GM18951 (cell line): Measurements from ENCODE around the gene ZNF132.

Experiments used
- POLR2A ChIP-seq: IDR thresholded peaks from 4 replicates; pipeline ENCODE4 v1.6.1; 2011; ENCODE audit warnings: mild to moderate bottlenecking; ENCODE audit not compliant: insufficient read length, insufficient read depth; ENCODE audit errors: extremely low read depth
- in situ Hi-C: fragments of 300-500 bp; cut with MboI; formaldehyde crosslinking; loops from one replicate; pipeline ENCODE4 v1.12.0; 2022; ENCODE audit warnings: low sequenced_read_pairs, mixed read lengths, inconsistent platforms; ENCODE audit not compliant: unreplicated experiment

ZNF132 gene

DNA sequence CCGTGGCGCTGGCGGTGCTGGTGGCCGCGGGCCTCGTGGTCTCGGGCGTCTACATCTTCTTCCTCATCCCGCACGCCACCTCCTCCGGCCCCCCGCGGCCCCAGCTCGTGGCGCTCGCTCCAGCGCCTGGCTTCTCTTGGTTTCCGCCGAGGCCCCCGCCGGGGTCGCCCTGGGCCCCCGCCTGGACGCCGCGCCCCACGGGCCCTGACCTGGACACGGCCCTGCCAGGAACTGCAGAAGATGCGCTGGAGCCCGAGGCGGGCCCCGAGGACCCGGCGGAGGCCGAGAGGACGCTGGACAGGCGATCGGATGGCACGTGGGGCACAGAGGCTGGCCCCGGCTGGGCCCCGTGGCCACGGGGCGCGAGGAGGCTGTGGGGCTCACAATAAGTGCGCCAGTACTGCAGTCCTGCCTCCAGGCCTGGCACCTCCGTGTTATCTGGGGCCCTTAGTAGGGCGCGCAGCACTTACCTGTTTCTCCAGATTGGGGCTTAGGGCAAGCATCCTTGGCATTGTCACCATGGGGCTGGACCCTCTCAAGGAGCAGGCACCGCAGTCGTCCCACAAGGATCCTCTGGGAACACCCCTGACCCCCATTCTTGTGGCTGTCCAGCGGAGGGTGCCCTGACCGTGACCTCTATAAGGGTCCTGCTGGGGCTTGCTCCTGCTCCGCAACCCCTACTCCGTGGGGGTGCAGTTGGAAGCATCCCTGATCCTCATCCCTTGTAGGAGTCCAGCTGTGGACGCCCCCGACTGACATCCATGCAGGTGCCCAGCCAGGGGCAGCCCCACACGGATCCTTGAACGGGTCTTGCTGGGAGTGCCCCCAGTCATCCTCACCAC is 43.0 kb downstream of the ZNF132 start:
- in situ Hi-C loops: no loop called here
- no peak for TF ChIP-seq POLR2A

DNA sequence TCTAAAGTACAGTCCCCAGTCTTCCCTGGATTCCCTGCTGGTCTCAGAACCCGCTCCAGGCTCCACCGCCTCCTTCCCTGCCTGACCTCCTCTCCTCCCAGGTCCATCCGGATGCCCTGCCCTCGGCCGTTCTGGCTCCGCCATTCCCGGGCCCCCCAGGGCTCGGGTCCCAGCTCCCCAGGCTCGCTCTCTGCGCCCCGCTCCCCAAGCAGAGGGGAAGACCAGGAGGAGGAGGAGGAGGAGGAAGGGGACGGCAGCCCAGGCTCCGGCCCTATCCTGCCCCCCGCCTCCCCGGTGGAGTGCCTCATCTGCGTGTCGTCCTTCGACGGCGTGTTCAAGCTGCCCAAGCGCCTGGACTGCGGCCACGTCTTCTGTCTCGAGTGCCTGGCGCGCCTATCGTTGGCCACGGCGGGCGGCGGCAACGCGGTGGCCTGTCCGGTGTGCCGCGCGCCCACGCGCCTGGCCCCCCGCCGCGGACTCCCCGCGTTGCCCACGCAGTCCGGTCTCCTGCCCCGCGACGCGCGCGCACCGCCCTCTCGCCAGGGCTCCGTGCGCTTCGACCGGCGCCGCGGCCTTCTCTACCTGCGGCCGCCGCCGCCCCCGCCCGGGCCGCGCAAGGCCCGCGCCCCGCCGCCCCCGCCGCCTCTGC is 43.9 kb downstream of the ZNF132 start:
- no peak for TF ChIP-seq POLR2A
- in situ Hi-C loops: no loop called here

DNA sequence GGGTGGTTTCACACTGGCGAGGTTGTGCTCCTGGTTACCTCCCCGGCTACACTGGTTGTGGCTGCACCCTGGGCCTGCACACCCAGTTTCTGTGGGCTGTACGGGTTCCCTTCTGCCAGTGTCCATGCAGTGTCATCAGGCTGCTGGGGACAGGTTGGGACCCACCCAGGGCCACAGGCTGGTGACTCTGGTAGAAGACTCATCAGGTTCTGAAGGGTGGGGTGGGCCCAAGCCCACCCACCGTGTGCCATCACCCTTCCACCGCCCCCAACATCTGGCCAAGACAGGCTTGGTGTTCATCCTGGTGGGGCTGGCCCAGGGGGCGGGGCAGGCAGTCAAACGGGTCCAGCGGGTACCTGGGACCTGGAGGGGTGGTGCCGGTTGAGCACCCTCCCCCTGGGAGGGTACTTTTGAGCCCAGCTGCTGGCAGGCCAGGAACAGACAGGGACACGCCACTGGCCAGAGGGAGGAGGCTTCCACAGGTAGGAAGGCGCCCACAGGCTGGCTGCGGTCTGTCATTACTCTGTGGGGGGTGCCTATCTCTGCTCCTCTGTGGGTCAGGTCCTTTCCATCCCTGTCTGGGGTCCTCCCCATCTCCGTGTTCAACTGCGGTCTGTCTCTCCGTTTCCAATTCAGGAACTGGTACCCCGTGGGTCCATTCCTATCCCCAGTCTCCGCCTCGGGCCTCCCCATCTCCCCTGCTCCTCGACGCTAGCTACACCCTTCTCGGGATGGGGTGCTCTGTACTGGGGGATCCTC is 44.6 kb downstream of the ZNF132 start, which contains the start of gene RNF225:
Gene RNF225 (plus strand): TSS at position 437 of the 759 bp plus-strand sequence. CDS start 434 bp downstream, outside the sequence.
- peak; percentile 51 for TF ChIP-seq POLR2A
- in situ Hi-C loops: no loop called here

DNA sequence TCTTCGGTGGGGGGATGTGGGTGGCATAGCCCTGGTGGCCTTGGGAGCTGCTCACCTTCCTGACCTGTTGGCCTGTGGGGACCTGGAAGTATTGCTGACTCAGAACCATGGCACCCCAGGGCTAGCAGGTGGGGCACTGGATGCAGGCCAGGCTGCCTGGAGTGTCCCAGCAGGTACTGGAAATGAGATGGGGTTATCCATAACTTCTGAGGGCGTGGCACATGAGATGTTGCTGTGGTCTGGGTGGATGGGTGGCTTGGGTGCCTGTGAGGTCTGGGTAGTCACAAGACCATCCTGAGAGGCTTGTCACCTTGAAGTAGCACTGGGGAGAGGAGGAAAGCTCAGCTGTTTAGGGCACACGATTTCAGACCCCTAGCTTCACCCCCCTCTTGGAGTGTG is 45.1 kb downstream of the ZNF132 start:
- in situ Hi-C loops: no loop called here
- TF ChIP-seq POLR2A: no peak

DNA sequence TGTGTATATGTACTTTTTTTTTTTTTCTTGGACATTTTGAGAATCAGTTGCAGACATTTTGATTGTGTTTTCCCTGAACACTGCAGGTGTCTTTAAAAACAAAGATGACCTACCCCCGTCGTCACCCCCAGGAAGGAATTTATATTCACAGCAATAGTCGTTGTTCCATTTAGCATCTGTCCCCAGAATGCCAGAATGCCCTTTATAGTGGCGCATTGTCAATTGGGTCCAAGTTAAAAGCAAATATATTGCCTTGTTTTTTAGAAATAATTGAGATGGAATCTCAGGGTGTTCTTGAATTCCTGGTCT is 46.3 kb downstream of the ZNF132 start:
- in situ Hi-C loops: no loop called here

DNA sequence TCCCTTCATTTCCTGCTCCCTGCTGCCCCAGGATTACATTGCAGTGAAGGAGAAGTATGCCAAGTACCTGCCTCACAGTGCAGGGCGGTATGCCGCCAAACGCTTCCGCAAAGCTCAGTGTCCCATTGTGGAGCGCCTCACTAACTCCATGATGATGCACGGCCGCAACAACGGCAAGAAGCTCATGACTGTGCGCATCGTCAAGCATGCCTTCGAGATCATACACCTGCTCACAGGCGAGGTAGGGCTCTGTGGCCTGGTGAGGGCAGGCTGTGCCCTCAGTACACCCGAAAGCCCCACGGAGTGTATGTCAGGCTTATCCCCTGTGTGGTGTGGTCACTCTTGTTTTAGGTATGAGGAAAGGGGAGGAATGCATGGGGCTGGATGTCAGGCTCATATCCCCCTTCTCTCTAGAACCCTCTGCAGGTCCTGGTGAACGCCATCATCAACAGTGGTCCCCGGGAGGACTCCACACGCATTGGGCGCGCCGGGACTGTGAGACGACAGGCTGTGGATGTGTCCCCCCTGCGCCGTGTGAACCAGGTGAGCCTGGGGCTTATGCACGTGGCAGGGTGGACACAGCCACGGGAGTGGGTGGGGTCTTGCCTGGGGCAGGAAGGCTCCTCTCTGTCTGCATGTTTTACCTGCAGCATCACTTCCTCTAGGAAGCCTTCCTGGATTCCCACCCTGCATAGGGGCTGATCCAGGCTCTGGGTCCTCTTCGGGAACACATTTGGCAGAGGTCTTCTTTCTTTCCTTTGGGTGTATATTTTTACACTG is 46.8 kb downstream of the ZNF132 start:
- in situ Hi-C loops: no loop called here
- TF ChIP-seq POLR2A: no peak

More for the DNA sequence above, 46.3 kb downstream of the ZNF132 start:
- no peak for TF ChIP-seq POLR2A

DNA sequence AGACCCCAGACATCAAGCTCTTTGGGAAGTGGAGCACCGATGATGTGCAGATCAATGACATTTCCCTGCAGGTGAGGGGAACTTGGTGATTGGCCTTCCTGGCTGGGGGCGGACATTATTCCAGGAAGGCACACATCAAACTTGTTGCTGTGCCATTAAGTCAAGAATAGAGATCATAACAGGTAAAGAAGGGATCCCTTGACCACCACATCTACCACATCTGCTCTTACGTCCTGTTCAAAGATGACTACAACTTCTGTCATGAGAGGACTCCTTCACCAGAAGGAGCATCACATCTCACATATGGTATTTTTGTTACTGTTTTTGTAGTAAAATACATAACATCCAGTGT is 51.8 kb downstream of the ZNF132 start:
- in situ Hi-C loops: no loop called here
- TF ChIP-seq POLR2A: no peak

DNA sequence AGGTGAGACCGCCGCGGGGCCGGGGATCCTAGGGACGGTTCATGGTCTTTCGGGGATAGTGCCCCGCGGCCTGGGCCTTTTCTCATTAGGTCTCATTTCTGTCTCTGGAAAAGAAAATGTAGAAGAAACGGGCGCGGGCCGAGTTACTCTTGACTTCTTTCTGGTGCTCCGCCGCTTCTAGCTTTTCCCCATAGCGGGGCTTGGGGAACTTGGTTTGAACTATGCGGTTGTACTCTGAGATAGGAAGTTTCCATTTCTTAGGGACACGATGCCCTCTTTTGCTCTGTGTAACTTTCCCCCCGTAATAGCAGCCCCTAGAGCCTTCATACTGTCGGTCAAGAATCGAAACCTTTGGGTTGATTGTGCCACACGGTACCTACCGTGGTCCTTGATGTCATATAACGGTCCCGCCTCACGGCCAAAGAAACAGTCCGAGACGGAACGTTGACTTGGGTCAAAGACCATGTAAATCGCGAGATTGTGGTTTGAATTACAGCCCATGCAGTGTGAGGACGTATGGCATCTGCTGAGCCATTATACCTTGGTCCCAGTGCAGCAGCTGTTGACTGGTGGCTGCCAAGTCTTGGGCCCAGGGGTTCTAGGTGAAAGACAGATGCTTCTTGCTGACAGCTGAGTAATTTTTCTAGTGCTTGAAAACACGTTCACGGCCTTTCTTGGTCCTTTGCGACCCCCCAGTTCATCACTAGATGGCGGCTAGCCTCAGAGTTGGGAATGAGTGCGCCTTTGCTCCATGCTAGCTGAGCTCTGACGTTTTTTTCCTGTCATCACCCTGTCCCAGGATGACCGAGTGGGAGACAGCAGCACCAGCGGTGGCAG is 52.4 kb downstream of the ZNF132 start:
- in situ Hi-C loops: no loop called here
- TF ChIP-seq POLR2A: no peak

DNA sequence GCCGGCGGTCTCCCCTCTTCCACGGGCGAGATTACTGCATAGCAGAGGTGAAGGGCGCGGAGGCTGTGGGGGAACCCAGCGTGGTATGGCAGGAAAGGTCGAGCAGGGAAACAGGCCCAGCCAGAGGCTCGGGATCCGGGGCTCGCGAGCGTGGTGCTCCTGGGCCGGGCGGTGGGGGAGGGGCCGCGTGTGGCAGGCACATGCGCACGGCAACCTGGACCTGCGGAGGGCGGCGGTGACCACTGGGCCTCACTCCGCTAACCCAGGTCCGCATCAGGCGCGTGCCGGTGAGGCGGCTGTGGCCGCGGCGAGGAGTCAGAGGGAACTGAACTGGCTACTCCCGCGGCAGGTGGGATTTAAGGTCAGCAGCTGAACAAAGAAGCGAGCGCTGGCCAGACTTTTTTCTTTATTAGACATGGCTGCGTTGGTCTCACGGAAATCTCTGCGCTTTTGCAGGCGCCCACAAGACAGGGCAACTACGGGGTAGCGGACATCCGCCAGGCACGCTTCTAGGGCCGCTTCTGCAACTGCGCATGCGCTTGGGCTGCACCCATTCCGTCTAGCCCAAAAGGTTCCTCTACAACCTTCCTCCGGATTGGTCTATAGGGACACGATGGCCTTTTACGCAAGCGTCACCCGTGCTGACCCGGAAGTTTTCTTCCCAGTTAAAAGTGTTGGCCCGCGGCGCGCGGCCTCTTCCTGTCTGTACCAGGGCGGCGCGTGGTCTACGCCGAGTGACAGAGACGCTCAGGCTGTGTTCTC is 53.2 kb downstream of the ZNF132 start, which contains the start of gene RPS5:
Gene RPS5 (plus strand): TSS at position 694 of the 762 bp plus-strand sequence. CDS start 869 bp downstream, outside the sequence.
- peak; percentile 97 for TF ChIP-seq POLR2A
- in situ Hi-C loops: no loop called here

DNA sequence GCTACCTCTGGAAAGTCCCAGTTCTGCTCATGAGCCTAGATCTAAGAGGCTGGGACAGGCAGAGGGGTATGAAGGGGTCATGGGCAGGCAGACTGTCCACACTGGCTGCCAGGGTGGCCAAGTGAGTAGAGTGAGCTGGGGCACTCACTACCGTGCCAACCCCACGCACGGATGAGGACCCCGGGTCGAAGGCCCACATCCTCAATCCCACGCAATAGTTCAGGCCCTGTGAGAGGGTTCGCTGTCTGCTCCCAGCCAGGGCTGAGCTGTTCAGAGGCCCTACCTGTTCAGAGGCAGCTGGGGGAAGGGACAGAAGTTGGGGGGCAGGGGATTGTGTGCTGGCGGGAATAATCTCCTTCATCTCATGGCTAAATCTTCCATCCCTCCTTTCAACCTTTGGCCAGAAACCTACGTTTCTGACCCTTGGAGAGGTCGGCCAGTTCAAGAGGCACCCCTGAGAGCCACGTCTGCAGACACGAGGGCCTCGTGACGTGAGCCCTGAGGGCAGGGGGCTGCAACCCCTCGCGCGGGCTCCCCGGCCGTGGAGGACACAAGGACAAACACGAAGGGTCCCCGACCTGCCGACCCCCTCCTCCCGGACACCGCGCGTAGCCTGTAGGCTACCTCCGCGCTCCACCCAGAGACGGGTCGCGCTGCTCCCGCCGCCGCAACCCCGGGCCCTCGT is 53.9 kb downstream of the ZNF132 start:
- in situ Hi-C loops: no loop called here
- peak; percentile 41 for TF ChIP-seq POLR2A
